ENCODE data around the gene MEGF6.

MEGF6 gene, protein sequence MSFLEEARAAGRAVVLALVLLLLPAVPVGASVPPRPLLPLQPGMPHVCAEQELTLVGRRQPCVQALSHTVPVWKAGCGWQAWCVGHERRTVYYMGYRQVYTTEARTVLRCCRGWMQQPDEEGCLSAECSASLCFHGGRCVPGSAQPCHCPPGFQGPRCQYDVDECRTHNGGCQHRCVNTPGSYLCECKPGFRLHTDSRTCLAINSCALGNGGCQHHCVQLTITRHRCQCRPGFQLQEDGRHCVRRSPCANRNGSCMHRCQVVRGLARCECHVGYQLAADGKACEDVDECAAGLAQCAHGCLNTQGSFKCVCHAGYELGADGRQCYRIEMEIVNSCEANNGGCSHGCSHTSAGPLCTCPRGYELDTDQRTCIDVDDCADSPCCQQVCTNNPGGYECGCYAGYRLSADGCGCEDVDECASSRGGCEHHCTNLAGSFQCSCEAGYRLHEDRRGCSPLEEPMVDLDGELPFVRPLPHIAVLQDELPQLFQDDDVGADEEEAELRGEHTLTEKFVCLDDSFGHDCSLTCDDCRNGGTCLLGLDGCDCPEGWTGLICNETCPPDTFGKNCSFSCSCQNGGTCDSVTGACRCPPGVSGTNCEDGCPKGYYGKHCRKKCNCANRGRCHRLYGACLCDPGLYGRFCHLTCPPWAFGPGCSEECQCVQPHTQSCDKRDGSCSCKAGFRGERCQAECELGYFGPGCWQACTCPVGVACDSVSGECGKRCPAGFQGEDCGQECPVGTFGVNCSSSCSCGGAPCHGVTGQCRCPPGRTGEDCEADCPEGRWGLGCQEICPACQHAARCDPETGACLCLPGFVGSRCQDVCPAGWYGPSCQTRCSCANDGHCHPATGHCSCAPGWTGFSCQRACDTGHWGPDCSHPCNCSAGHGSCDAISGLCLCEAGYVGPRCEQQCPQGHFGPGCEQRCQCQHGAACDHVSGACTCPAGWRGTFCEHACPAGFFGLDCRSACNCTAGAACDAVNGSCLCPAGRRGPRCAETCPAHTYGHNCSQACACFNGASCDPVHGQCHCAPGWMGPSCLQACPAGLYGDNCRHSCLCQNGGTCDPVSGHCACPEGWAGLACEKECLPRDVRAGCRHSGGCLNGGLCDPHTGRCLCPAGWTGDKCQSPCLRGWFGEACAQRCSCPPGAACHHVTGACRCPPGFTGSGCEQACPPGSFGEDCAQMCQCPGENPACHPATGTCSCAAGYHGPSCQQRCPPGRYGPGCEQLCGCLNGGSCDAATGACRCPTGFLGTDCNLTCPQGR (N-terminal part only)

DNA sequence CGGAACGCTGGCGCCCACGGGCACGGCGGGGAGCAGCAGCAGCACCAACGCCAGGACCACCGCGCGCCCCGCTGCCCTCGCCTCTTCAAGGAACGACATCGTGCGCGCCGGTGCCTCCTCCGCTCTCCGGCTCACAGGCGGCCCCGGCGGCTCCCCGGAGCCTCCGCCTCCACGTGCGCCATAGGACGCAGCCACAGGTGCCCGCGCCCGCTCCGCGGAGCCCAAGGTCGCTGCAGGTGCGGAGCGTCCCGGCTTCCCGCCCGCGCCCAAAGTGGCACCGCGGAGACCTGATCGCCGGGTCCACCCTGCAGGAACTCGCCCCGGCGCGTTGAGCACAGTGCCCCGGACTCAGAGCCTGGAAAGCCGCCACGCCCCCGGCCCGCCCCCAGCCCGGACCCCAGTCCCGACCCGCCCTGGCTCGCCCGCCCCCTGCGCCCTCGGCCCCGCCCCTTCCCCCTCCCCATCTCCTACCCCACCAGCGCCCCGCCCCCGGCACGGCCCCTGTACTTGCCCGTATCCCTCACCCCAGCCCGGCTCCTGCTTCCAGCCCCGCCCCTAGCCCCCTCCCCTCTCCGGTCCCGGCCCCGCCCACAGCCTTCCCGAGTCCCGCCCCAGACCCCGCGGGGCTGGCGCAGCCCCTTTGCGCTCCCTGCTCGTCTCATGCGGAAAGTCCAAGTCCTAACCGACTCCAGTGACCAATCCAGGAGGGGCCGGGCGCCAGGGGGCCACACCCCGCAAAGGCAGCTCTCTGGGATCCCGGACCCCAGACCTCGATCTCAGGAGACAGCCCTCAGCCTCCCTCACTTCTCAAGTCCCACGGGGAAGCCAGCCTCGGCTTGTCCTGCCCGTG, at the start of gene MEGF6:
Gene MEGF6, minus strand, starts transcription at position 339 of the 850 bp plus-strand sequence. Its CDS starts 240 bp downstream, at position 99.
- Mint-ChIP-seq H3K36me3 (ENCODE audit: low read depth) (no peaks in the 10 kb centered on the region), H3K27me3 (ENCODE audit: low read depth, poor library complexity) (peaks cover 18% of the 10 kb centered on the region), H3K9me3 (no peaks in the 10 kb centered on the region), H3K27ac (no peak within 1 kb of the TSS), H3K4me1 (peaks cover 74% of the 10 kb centered on the region), H3K4me3 (peak within 1 kb of the TSS; percentile 85)
- DNase-seq = peak; percentile 99
- TF ChIP-seq, protein P1, sequence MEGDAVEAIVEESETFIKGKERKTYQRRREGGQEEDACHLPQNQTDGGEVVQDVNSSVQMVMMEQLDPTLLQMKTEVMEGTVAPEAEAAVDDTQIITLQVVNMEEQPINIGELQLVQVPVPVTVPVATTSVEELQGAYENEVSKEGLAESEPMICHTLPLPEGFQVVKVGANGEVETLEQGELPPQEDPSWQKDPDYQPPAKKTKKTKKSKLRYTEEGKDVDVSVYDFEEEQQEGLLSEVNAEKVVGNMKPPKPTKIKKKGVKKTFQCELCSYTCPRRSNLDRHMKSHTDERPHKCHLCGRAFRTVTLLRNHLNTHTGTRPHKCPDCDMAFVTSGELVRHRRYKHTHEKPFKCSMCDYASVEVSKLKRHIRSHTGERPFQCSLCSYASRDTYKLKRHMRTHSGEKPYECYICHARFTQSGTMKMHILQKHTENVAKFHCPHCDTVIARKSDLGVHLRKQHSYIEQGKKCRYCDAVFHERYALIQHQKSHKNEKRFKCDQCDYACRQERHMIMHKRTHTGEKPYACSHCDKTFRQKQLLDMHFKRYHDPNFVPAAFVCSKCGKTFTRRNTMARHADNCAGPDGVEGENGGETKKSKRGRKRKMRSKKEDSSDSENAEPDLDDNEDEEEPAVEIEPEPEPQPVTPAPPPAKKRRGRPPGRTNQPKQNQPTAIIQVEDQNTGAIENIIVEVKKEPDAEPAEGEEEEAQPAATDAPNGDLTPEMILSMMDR (IDR thresholded peaks at IDR 0.05) = no peak

DNA sequence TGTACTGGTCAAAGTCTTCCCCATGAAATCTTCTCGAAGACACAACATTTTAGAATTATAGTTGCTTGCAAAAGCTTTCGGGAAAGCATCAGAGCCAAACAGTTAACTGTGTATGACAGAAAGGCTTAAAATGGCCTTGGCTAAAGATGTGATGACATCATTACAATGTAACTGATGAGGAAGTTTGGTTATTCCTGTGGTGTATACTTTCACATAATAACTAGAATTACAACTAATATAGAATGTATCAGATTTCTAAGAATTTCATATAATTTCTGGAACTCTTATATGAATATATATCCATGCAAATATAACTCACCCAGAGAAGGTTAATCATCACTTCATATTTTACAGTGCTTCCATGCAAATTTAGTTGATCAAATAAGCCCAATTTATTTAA, 49.4 kb upstream of the MEGF6 start:
- no peaks in the 10 kb centered on the region for H3K36me3 Mint-ChIP-seq (ENCODE audit: low read depth)
- TF ChIP-seq, protein P1 (IDR thresholded peaks at IDR 0.05) = no peak
- H3K4me3 Mint-ChIP-seq = no peak overlapping the region
- H3K27me3 Mint-ChIP-seq (ENCODE audit: low read depth, poor library complexity) = peaks cover 38% of the 10 kb centered on the region
- DNase-seq = no peak
- peaks cover 42% of the 10 kb centered on the region for H3K4me1 Mint-ChIP-seq
- no peak overlapping the region for H3K27ac Mint-ChIP-seq
- H3K9me3 Mint-ChIP-seq = no peaks in the 10 kb centered on the region

DNA sequence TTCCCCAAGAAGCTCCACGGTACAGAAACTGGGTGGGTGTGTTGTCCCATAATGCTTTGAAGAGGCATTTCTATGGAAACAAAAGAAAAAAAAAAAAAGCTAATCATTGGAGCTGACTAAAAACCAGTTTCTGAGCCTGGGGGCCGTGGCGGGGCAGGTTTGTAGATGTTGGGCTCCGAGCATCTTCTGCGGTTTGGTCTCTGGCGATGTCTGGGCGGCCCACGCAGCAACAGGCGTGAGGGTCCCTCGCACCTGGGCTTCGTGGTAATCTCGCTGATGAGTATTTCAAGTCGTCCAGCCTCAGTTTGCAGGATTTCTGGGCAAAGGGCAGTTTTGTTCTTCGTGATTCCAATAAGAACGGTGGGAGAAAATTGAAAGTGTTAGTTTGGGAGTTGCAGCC, 47.8 kb upstream of the MEGF6 start:
- no peaks in the 10 kb centered on the region for H3K36me3 Mint-ChIP-seq (ENCODE audit: low read depth)
- no peak overlapping the region for H3K4me3 Mint-ChIP-seq
- H3K9me3 Mint-ChIP-seq = no peaks in the 10 kb centered on the region
- TF ChIP-seq, protein P1 (IDR thresholded peaks at IDR 0.05) = no peak
- peaks cover 32% of the 10 kb centered on the region for H3K4me1 Mint-ChIP-seq
- DNase-seq = no peak
- no peak overlapping the region for H3K27ac Mint-ChIP-seq
- peaks cover 54% of the 10 kb centered on the region for H3K27me3 Mint-ChIP-seq (ENCODE audit: low read depth, poor library complexity)

DNA sequence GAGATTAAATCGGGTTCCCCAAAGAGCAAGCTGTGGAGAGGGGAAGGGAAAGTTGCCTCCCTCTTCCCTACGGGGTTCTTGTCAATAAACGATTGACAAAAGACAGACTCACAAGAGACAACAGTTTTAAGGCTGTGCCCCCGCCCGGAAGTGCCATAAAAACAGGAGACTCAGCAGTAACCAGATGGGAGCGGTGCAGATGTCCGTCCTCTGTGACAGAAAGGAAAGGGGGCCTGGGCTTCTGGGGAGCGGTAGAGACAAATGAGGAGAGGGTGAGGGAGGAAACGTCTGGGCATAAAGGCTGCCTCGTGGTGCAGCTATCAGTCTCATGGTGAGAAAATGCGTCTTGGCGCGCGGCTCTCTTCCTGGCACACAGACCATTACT, 46.9 kb upstream of the MEGF6 start:
- peaks cover 36% of the 10 kb centered on the region for H3K4me1 Mint-ChIP-seq
- peak overlapping the region; percentile 39 for H3K4me3 Mint-ChIP-seq
- H3K27ac Mint-ChIP-seq = peak overlapping the region; percentile 53
- TF ChIP-seq, protein P1 (IDR thresholded peaks at IDR 0.05) = no peak
- peaks cover 60% of the 10 kb centered on the region for H3K27me3 Mint-ChIP-seq (ENCODE audit: low read depth, poor library complexity)
- no peaks in the 10 kb centered on the region for H3K9me3 Mint-ChIP-seq
- DNase-seq = no peak
- H3K36me3 Mint-ChIP-seq (ENCODE audit: low read depth) = no peaks in the 10 kb centered on the region

DNA sequence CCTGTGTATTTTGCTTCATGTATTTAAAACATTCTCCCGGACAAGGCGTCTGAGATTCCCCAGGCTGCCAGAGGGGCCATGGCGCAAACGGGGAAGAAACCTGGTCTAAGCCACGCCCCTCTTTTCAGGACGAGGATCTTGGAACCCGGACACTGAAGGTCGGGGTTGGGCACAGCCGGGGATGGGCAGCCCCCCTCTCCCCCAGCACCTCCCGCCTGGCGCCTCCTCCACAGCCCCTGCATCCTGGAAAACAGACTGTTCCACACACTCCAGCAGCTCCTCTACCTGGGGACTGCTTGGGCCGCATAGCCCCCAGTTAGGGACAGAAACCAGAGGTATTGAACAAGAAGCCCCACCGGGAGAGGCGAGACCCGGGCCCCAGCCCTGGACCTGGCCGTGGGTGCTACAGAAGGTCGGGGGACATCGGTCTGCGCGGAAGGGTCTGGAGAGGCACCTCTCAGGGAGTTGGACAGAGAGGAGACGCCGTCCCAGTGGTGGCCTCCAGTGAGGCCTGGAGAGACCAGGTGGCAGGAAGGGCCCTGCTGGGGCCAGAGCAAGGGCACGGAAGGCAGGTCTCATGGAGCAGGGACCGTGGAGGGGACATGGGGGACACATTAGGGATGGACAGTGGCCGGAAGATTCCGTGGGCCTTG, 46.4 kb upstream of the MEGF6 start:
- peak overlapping the region; percentile 50 for H3K4me3 Mint-ChIP-seq
- TF ChIP-seq, protein P1 (IDR thresholded peaks at IDR 0.05) = no peak
- no peaks in the 10 kb centered on the region for H3K36me3 Mint-ChIP-seq (ENCODE audit: low read depth)
- no peak overlapping the region for H3K27ac Mint-ChIP-seq
- no peaks in the 10 kb centered on the region for H3K9me3 Mint-ChIP-seq
- H3K4me1 Mint-ChIP-seq = peaks cover 38% of the 10 kb centered on the region
- H3K27me3 Mint-ChIP-seq (ENCODE audit: low read depth, poor library complexity) = peaks cover 62% of the 10 kb centered on the region
- no peak for DNase-seq

Data from nephron progenitor cell (in vitro differentiated cells).